Measurements from ENCODE around the gene HOXB3.
"Not testable (repeated sequence)": the region's sequence is repeated elsewhere in the genome, so short reads cannot be mapped to it uniquely, and the experiment has no call there.

HOXB3 gene

GRCh38 chr17:48539177-48539576 lies 50.9 kb downstream of the HOXB3 start:
- TF ChIP-seq, protein P1, sequence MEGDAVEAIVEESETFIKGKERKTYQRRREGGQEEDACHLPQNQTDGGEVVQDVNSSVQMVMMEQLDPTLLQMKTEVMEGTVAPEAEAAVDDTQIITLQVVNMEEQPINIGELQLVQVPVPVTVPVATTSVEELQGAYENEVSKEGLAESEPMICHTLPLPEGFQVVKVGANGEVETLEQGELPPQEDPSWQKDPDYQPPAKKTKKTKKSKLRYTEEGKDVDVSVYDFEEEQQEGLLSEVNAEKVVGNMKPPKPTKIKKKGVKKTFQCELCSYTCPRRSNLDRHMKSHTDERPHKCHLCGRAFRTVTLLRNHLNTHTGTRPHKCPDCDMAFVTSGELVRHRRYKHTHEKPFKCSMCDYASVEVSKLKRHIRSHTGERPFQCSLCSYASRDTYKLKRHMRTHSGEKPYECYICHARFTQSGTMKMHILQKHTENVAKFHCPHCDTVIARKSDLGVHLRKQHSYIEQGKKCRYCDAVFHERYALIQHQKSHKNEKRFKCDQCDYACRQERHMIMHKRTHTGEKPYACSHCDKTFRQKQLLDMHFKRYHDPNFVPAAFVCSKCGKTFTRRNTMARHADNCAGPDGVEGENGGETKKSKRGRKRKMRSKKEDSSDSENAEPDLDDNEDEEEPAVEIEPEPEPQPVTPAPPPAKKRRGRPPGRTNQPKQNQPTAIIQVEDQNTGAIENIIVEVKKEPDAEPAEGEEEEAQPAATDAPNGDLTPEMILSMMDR (conservative IDR thresholded peaks at IDR 0.05; ENCODE audit: low read depth, low read length), result no peak
- no peak for DNase-seq (ENCODE audit: low read depth)
- no peak overlapping the region for H3K4me3 ChIP-seq (ENCODE audit: low read depth, low read length)

- TF ChIP-seq, protein P1 (conservative IDR thresholded peaks at IDR 0.05; ENCODE audit: low read depth, low read length), result no peak
- no peak overlapping the region for H3K4me3 ChIP-seq (ENCODE audit: low read depth, low read length)
- no peak for DNase-seq (ENCODE audit: low read depth)
Measured at GRCh38 chr17:48537316-48537715, 52.7 kb downstream of the HOXB3 start.

DNA sequence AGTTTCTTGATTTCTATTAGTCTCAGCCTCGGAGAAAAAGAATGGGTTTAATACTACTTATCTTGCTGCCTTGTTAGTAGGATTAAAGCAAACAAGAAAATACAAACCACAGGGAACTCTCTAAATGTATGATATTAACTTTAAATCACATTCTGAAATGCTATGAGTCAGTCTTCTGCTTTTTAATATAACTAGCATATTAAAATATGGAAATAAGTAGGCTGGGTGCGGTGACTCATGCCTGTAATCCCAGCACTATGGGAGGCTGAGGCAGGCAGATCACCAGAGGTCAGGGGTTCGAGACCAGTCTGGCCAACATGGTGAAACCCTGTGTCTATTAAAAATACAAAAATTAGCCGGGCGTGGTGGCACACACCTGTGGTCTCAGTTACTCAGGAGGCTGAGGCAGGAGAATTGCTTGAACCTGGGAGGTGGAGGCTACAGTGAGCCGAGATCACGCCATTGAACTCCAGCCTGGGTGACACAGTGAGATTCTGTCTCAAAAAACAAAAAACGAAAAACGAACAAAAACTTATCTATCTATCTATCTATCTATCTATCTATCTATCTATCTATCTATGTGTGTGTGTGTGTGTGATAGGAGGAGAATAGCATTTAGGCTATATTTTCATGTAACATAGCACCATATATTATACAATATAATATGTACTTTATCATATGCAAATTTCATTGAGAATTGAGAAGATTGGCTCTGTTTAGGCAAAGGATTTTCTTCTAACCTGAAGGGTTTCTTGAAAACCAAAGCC lies 54.1 kb downstream of the HOXB3 start:
- not testable (repeated sequence) for DNase-seq (ENCODE audit: low read depth)

GRCh38 chr17:48532261-48532660 lies 57.8 kb downstream of the HOXB3 start:
- TF ChIP-seq, protein P1 (conservative IDR thresholded peaks at IDR 0.05; ENCODE audit: low read depth, low read length), result no peak
- DNase-seq (ENCODE audit: low read depth), result no peak
- H3K4me3 ChIP-seq (ENCODE audit: low read depth, low read length), result no peak overlapping the region

More for the DNA sequence above, 54.1 kb downstream of the HOXB3 start:
- not testable (repeated sequence) for H3K4me3 ChIP-seq (ENCODE audit: low read depth, low read length)

- DNase-seq (ENCODE audit: low read depth), result no peak
Measured at GRCh38 chr17:48530887-48531272, 59.2 kb downstream of the HOXB3 start, which contains the start of gene HOXB1. Gene HOXB1 (minus strand): TSS chr17:48531011. CDS start chr17:48530904, 107 bp downstream.

GRCh38 chr17:48530208-48530886 lies 59.7 kb downstream of the HOXB3 start:
- DNase-seq (ENCODE audit: low read depth), result no peak
- H3K4me3 ChIP-seq (ENCODE audit: low read depth, low read length), result no peak overlapping the region
- TF ChIP-seq, protein P1 (conservative IDR thresholded peaks at IDR 0.05; ENCODE audit: low read depth, low read length), result no peak

More at GRCh38 chr17:48530887-48531272, 59.2 kb downstream of the HOXB3 start, which contains the start of gene HOXB1:
- TF ChIP-seq, protein P1 (conservative IDR thresholded peaks at IDR 0.05; ENCODE audit: low read depth, low read length), result no peak
- H3K4me3 ChIP-seq (ENCODE audit: low read depth, low read length), result no peak within 1 kb of the TSS

DNA sequence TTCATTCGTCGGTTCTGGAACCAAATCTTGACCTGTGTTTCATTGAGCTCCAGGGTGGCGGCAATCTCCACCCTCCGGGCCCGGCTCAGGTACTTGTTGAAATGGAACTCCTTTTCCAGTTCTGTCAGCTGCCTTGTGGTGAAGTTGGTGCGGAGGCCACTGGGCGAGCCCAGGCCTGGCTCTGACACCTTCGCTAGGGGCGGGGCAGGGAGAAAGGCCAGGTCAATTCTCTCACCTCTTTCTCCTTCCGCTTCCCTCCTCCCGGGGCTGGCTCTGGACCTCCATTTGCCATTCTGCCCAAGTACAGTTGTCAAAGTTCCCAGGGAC lies 60.4 kb downstream of the HOXB3 start:
- H3K4me3 ChIP-seq (ENCODE audit: low read depth, low read length), result no peak overlapping the region
- TF ChIP-seq, protein P1 (conservative IDR thresholded peaks at IDR 0.05; ENCODE audit: low read depth, low read length), result no peak
- DNase-seq (ENCODE audit: low read depth), result no peak
